Progenitor cell of endocrine pancreas (in vitro differentiated cells): Measurements from ENCODE around the gene MSI2. TPM values are rescaled to one million over a fixed set of nuclear protein-coding genes. Genes with fewer than 3 reads are reported as not detected.
A peak's percentile ranks its signal among the peaks of the same experiment; 100 is the strongest.

Experiments used
- DNase-seq: peaks from one replicate; pipeline ENCODE4 v3.0.0; 2021; ENCODE audit warnings: low spot score; ENCODE audit not compliant: unreplicated experiment
- H3K27ac Mint-ChIP-seq: 2 replicates; pipeline ENCODE4 v1.8.0; 2021; ENCODE audit warnings: mild to moderate bottlenecking, moderate library complexity, mixed read lengths
- H3K27me3 Mint-ChIP-seq: 2 replicates; pipeline ENCODE4 v1.8.0; 2021; ENCODE audit warnings: mixed read lengths
- H3K36me3 Mint-ChIP-seq: 2 replicates; pipeline ENCODE4 v1.8.0; 2022; ENCODE audit warnings: mixed read lengths; ENCODE audit not compliant: insufficient read depth
- H3K4me1 Mint-ChIP-seq: 2 replicates; pipeline ENCODE4 v1.8.0; 2021; ENCODE audit warnings: low read depth, mixed read lengths
- H3K4me3 Mint-ChIP-seq: 2 replicates; pipeline ENCODE4 v1.8.0; 2021; ENCODE audit warnings: low read depth, mild to moderate bottlenecking, moderate library complexity, mixed read lengths
- H3K9me3 Mint-ChIP-seq: 2 replicates; pipeline ENCODE4 v1.8.0; 2021; ENCODE audit warnings: low read depth, mixed read lengths
- CTCF ChIP-seq: fragments of 200-600 bp; sonication (generic); IDR thresholded peaks from one replicate; pipeline ENCODE4 v1.5.0; 2021; ENCODE audit warnings: antibody characterized with exemption, mild to moderate bottlenecking; ENCODE audit not compliant: unreplicated experiment
- total RNA-seq: library from RNA; stranded (reverse); gene quantifications from 2 replicates; pipeline ENCODE4 v1.2.1, GENCODE V29; 2021

Gene MSI2
- total RNA-seq, 1 donor from 2014 or later = 164 TPM

GRCh38 chr17:57387575-57387974 lies 131.3 kb downstream of the MSI2 start:
- H3K36me3 Mint-ChIP-seq = peaks cover 29% of the 10 kb centered on the region
- H3K4me3 Mint-ChIP-seq = no peak overlapping the region
- no peak for DNase-seq
- TF ChIP-seq CTCF = no peak
- no peaks in the 10 kb centered on the region for H3K27me3 Mint-ChIP-seq
- peaks cover 6% of the 10 kb centered on the region for H3K9me3 Mint-ChIP-seq
- H3K27ac Mint-ChIP-seq = no peak overlapping the region
- H3K4me1 Mint-ChIP-seq = no peaks in the 10 kb centered on the region

- H3K36me3 Mint-ChIP-seq = peaks cover 34% of the 10 kb centered on the region
- no peaks in the 10 kb centered on the region for H3K27me3 Mint-ChIP-seq
- TF ChIP-seq CTCF = no peak
- peaks cover 10% of the 10 kb centered on the region for H3K9me3 Mint-ChIP-seq
- no peak overlapping the region for H3K27ac Mint-ChIP-seq
- no peak for DNase-seq
- H3K4me1 Mint-ChIP-seq = no peaks in the 10 kb centered on the region
- H3K4me3 Mint-ChIP-seq = no peak overlapping the region
Observed at GRCh38 chr17:57388131-57388725, 131.9 kb downstream of the MSI2 start.

GRCh38 chr17:57389473-57389872 lies 133.2 kb downstream of the MSI2 start:
- TF ChIP-seq CTCF = no peak
- DNase-seq = no peak
- peaks cover 38% of the 10 kb centered on the region for H3K36me3 Mint-ChIP-seq
- peak overlapping the region; percentile 9 for H3K27ac Mint-ChIP-seq
- H3K9me3 Mint-ChIP-seq = peaks cover 12% of the 10 kb centered on the region
- H3K4me3 Mint-ChIP-seq = no peak overlapping the region
- H3K27me3 Mint-ChIP-seq = no peaks in the 10 kb centered on the region
- no peaks in the 10 kb centered on the region for H3K4me1 Mint-ChIP-seq

GRCh38 chr17:57391076-57391825 lies 134.9 kb downstream of the MSI2 start:
- Mint-ChIP-seq H3K27me3 (no peaks in the 10 kb centered on the region), H3K36me3 (peaks cover 35% of the 10 kb centered on the region), H3K9me3 (peaks cover 12% of the 10 kb centered on the region), H3K4me3 (no peak overlapping the region), H3K27ac (peak overlapping the region; percentile 77), H3K4me1 (peaks cover 3% of the 10 kb centered on the region)
- no peak for TF ChIP-seq CTCF
- DNase-seq = no peak

GRCh38 chr17:57391857-57392471 lies 135.6 kb downstream of the MSI2 start:
- H3K9me3 Mint-ChIP-seq = peaks cover 12% of the 10 kb centered on the region
- peaks cover 6% of the 10 kb centered on the region for H3K4me1 Mint-ChIP-seq
- DNase-seq = no peak
- no peak for TF ChIP-seq CTCF
- H3K4me3 Mint-ChIP-seq = no peak overlapping the region
- H3K27me3 Mint-ChIP-seq = no peaks in the 10 kb centered on the region
- peaks cover 34% of the 10 kb centered on the region for H3K36me3 Mint-ChIP-seq
- no peak overlapping the region for H3K27ac Mint-ChIP-seq
